Epithelial cell of prostate (primary cell): ENCODE measurements around the gene LRRC61.

Source experiments
- DNase-seq: peaks from one replicate; pipeline ENCODE4 v3.0.0-alpha.2; 2011; ENCODE audit warnings: low read depth, low spot score
- H3K27ac ChIP-seq: fragments of 450-650 bp; 2 replicates; pipeline ENCODE4 v1.5.1; 2017; ENCODE audit warnings: mild to moderate bottlenecking

LRRC61 gene

DNA sequence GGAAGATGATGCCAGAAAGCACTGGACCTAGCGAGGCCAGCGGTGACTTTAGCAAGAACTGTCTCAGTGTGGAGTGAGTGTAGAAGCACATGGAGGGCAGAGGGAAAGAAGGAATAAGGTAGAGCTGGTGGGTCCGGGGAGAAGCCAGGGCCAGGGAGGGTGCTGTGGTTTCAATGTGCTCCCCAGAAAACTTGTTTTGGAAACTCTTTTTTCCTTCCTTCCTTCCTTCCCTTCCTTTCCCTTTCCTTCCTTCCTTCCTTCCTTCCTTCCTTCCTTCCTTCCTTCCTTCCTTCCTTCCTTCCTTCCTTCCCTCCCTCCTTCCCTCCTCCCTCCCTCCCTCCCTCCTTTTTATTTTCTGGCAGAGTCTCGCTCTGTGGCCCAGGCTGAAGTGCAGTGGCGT lies 23.8 kb downstream of the LRRC61 start:
- no peak overlapping the region for H3K27ac ChIP-seq

DNA sequence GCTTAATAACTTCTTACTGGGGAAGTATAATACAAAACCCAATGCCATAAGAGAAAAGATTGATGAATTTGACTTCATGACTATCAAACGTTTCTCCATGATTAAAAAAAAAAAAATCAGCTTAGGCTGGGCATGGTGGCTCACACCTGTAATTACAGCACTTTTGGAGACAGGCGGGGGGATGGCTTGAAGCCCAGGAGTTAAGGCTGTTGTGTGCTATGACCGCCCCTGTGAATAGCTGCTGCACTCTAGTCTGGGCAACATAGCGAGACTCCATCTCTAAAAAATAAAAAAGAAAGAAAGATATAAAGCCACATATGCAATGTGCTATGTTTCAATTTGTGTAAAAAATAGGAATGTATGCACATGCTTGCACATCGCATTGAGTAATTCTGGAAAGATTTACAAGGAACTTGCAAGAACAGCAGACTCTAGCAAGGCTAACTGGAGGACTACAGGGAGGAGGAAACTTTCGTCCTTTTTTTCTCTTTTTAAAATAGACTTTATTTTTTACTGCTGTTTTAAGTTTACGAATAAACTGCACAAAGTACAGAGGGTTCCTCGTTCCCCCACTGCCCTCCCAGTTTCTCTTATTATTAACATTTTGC lies 28.5 kb downstream of the LRRC61 start:
- no peak for DNase-seq
- no peak overlapping the region for H3K27ac ChIP-seq

More for the DNA sequence above, 23.8 kb downstream of the LRRC61 start:
- no peak for DNase-seq

GRCh38 chr7:150355666-150356059 lies 32.5 kb downstream of the LRRC61 start:
- H3K27ac ChIP-seq: no peak overlapping the region
- no peak for DNase-seq

- no peak for DNase-seq
These were observed 33.2 kb downstream of the LRRC61 start for GRCh38 chr7:150356265-150356897.

DNA sequence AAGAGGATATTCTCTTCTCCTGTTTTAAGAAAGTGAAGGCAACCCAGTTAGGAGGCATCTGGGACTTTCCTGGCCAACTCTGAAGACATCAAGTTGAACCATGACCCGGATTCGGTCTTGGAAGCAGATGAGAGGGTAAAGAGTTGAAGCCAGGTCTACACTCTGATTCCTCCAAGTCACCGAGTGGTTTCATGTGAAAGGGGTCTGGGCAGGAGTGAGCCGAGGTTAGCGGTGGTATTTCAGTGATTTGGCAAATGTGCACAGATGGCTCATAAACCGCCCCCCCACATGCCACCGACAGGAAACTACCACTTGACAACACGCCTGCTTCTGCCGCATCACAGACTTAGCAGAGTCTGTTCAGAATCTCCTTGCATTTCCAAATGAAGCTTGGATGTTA lies 34.1 kb downstream of the LRRC61 start:
- no peak for DNase-seq

More at GRCh38 chr7:150356265-150356897, 33.2 kb downstream of the LRRC61 start:
- H3K27ac ChIP-seq: no peak overlapping the region

GRCh38 chr7:150357771-150358427 lies 34.7 kb downstream of the LRRC61 start:
- H3K27ac ChIP-seq: no peak overlapping the region

More for the DNA sequence above, 34.1 kb downstream of the LRRC61 start:
- H3K27ac ChIP-seq: no peak overlapping the region

DNA sequence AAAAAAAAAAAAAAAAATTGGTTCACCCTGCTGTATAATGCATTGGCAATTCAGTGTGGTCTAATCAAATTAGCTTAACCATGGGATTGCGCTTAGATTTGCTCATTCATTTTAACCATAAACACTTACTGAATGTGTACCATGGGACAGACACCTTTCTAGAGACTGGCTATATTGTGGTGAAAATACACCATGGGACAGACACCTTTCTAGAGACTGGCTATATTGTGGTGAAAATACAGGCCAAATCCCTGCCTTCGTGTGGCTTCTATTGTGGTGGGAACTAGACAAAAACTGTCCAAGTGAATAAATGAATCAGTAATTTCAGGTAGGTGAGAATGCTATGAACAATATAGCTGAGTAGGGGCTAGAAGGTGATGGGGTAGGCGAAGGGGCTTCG lies 35.3 kb downstream of the LRRC61 start:
- H3K27ac ChIP-seq: no peak overlapping the region
- DNase-seq: no peak

More at GRCh38 chr7:150357771-150358427, 34.7 kb downstream of the LRRC61 start:
- DNase-seq: no peak

GRCh38 chr7:150358988-150359621 lies 36.0 kb downstream of the LRRC61 start:
- no peak overlapping the region for H3K27ac ChIP-seq
- DNase-seq: no peak

- no peak overlapping the region for H3K27ac ChIP-seq
- no peak for DNase-seq
These were observed 36.6 kb downstream of the LRRC61 start for GRCh38 chr7:150359622-150360362.

- H3K27ac ChIP-seq: no peak overlapping the region
- DNase-seq: no peak
These were observed 37.4 kb downstream of the LRRC61 start for GRCh38 chr7:150360363-150361058.

DNA sequence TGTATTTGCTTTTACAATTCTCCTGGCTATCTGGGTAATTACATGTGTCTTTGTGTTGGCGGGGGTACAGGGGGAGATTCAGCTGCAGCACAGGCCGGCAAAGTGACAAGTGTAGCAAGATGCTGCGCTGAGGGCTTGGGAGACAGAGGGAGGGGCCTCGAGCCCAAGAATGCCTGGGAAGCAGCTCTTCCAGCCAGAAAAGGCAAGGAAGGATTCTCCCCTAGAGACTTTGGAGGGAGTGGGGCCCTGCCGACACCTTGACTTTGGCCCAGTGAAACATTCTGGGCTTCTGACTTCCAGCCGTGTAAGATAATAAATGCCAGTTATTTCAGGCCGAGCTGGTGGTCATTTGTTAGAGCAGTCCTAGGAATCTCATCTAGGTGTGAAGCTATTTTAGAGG lies 38.2 kb downstream of the LRRC61 start:
- DNase-seq: no peak
- H3K27ac ChIP-seq: no peak overlapping the region

GRCh38 chr7:150361807-150362621 lies 38.9 kb downstream of the LRRC61 start:
- no peak for DNase-seq

GRCh38 chr7:150363370-150363769 lies 40.2 kb downstream of the LRRC61 start:
- DNase-seq: no peak
- no peak overlapping the region for H3K27ac ChIP-seq

More at GRCh38 chr7:150361807-150362621, 38.9 kb downstream of the LRRC61 start:
- H3K27ac ChIP-seq: no peak overlapping the region

DNA sequence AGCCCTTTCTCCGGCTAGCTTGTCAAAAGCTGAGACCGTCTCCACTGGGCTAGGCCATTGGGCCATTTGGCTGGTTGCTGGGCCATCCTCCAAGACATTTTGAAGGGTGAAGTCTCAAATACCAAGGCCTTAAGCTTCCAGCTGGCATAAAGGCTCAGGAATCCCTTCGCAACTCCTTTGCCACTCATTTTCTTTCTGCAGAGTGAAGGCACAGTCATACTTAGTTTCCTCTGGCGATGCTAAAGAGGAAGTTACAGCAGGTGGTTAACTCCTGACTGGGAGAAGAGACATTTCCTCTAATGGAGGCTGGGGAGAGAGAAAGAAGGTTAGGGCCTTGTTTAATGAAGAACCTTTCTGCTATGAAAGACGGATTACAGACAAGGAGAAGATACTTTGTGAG lies 40.7 kb downstream of the LRRC61 start:
- DNase-seq: no peak

GRCh38 chr7:150365194-150365593 lies 42.0 kb downstream of the LRRC61 start:
- no peak overlapping the region for H3K27ac ChIP-seq
- no peak for DNase-seq

More for the DNA sequence above, 40.7 kb downstream of the LRRC61 start:
- no peak overlapping the region for H3K27ac ChIP-seq

- no peak for DNase-seq
- no peak overlapping the region for H3K27ac ChIP-seq
These were observed 42.7 kb downstream of the LRRC61 start for GRCh38 chr7:150365673-150366398.

- no peak for DNase-seq
- peak overlapping the region; percentile 58 for H3K27ac ChIP-seq
These were observed 44.5 kb downstream of the LRRC61 start for GRCh38 chr7:150367677-150368095.
